Activated T-cell treated with anti-CD3 and anti-CD28 coated beads, Interleukin-2, amount 50 U/mL, for 24 hours (primary cell): ENCODE results near the gene THOC2.
"Not testable (repeated sequence)": the region's sequence is repeated elsewhere in the genome, so short reads cannot be mapped to it uniquely, and the experiment has no call there.

ENCODE experiments used
- DNase-seq: peaks from one replicate; pipeline ENCODE4 v3.0.0-alpha.2; 2020
- H3K27ac Mint-ChIP-seq: 2 replicates; pipeline ENCODE4 v1.8.0; 2020; ENCODE audit warnings: mild to moderate bottlenecking, mixed read lengths
- H3K27me3 Mint-ChIP-seq: 2 replicates; pipeline ENCODE4 v1.8.0; 2020; ENCODE audit warnings: mixed read lengths
- H3K36me3 Mint-ChIP-seq: 2 replicates; pipeline ENCODE4 v1.8.0; 2020; ENCODE audit warnings: low read depth, mixed read lengths
- H3K4me1 Mint-ChIP-seq: 2 replicates; pipeline ENCODE4 v1.8.0; 2020; ENCODE audit warnings: low read depth, mixed read lengths
- H3K4me3 Mint-ChIP-seq: 2 replicates; pipeline ENCODE4 v1.8.0; 2020; ENCODE audit warnings: mild to moderate bottlenecking, moderate library complexity, mixed read lengths
- H3K9me3 Mint-ChIP-seq: 2 replicates; pipeline ENCODE4 v1.8.0; 2020; ENCODE audit warnings: mixed read lengths

Gene THOC2

DNA sequence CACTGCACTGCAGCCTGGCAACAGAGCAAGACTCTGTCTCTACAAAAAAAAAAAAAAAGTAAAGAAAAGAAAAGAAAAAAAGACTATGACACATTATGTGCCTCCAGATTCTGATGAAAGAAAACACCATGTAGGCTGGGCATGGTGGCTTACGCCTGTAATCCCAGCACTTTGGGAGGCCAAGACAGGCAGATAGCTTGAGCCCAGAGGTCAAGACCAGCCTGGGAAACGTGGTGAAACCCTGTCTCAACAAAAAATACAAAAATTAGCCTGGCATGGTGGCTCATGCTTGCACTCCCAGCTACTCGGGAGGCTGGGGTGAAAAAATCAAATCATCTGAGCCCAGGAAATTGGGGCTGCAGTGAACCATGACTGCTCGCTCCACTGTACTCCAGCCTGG lies 19.4 kb downstream of the THOC2 start:
- no peaks in the 10 kb centered on the region for H3K27me3 Mint-ChIP-seq

DNA sequence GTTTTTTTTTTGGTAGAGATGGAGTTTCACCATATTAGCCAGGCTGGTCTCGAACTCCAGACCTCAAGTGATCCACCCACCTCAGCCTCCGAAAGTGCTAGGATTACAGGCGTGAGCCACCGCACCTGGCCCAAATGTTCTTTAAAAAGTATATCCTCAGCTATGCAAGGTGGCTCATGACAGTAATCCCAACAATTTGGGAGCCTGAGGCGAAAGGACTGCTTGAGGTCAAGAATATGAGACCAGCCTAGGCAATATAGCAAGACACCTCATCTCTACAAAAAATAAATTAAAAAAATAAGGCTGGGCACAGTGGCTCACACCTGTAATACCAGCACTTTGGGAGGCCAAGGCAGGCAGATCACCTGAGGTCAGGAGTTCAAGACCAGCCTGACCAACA lies 21.7 kb downstream of the THOC2 start:
- not testable (repeated sequence) for H3K9me3 Mint-ChIP-seq, H3K27me3 Mint-ChIP-seq, DNase-seq, H3K4me3 Mint-ChIP-seq, H3K27ac Mint-ChIP-seq
- Mint-ChIP-seq H3K4me1 (peaks cover 15% of the 10 kb centered on the region), H3K36me3 (peaks cover 22% of the 10 kb centered on the region)

More for the DNA sequence above, 19.4 kb downstream of the THOC2 start:
- Mint-ChIP-seq H3K9me3 (no peaks in the 10 kb centered on the region), H3K4me3 (no peak overlapping the region), H3K27ac (no peak overlapping the region), H3K4me1 (peaks cover 21% of the 10 kb centered on the region), H3K36me3 (peaks cover 25% of the 10 kb centered on the region)
- DNase-seq = no peak

DNA sequence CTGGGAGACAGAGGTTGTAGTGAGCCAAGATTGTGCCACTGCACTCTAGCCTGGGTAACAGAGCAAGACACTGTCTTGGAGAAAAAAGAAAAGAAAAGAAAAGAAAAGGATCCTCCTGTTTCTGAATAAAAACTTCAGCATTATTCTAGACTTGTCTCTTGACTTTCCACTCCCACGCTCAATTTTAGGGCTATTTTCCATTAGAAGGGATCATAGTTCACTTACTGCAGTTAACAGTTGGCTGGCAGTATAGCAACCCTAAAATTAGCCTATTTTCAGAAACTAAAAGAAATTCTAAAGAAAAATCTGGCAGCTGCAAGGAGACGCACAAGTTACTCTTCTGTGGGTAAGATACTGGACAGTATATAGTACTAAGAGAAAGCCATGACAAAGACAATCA lies 28.1 kb downstream of the THOC2 start:
- Mint-ChIP-seq H3K36me3 (peaks cover 24% of the 10 kb centered on the region), H3K9me3 (no peaks in the 10 kb centered on the region), H3K27me3 (no peaks in the 10 kb centered on the region), H3K4me1 (peaks cover 14% of the 10 kb centered on the region), H3K27ac (no peak overlapping the region), H3K4me3 (no peak overlapping the region)
- no peak for DNase-seq

DNA sequence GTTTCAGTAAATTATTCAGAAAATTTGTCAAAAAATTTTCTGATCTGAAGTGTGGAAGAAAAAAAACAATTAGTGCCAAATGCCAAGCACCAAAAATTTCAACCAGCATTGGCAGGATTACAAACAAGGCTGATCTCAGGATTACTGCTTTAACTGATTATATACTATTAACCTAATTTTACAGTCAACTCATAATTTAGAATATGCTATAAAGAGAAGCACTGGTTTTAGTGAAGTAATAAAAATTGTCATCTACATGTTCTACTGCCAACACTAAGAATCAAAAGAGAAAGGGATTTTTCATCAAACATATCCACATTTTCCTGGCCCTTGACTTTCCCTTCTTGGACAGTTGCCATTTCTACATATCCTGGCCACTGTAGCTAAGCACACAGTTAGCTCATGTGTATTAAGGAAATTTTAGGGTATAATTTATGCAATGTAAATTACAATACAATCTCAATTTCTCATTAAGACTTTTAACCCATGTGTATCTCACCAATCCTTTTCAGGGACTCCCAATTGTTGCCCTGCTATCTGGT lies 33.8 kb downstream of the THOC2 start:
- DNase-seq = no peak
- H3K4me1 Mint-ChIP-seq = peaks cover 3% of the 10 kb centered on the region
- H3K36me3 Mint-ChIP-seq = peaks cover 33% of the 10 kb centered on the region
- H3K27ac Mint-ChIP-seq = no peak overlapping the region
- H3K27me3 Mint-ChIP-seq = no peaks in the 10 kb centered on the region
- H3K4me3 Mint-ChIP-seq = no peak overlapping the region
- H3K9me3 Mint-ChIP-seq = no peaks in the 10 kb centered on the region

DNA sequence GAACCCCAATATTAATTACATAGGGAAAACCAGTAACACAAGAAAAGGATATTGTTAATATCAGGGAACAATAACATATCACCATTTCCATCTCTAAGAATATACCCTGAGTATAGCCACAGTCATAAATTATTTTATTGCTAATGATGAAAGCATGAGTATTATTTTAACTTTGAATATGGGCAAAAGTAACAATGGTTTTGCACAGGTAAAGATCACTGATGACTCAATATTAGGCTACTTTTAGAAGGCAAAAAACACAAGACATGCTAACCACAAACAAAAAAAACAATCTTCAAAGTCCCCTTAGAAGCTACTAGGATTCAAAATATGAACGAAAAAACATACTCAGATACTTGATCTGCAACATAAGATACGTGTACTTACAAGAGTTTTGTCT lies 36.5 kb downstream of the THOC2 start:
- Mint-ChIP-seq H3K36me3 (peaks cover 55% of the 10 kb centered on the region), H3K4me1 (peaks cover 3% of the 10 kb centered on the region), H3K9me3 (no peaks in the 10 kb centered on the region), H3K27me3 (no peaks in the 10 kb centered on the region), H3K4me3 (no peak overlapping the region), H3K27ac (no peak overlapping the region)
- DNase-seq = no peak

DNA sequence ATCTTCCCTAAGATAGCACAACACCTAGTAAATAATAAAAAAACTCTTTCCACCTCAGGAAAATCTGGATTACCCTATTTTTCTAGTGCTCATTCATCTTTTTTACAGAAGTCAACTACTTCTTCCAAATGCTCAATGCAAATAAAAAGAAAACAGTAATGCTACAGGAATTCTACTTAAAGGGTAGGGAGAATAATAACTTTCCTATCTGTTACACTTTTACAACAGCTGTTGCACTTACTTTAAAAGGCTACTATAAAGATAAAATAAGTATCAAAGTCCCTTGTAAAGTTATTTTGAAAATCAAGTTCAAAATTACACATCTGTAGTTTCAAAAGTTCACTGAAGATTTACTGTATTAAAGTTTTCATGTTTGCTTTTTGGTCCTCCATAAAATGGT lies 37.6 kb downstream of the THOC2 start:
- H3K9me3 Mint-ChIP-seq = no peaks in the 10 kb centered on the region
- H3K4me1 Mint-ChIP-seq = peaks cover 2% of the 10 kb centered on the region
- no peak overlapping the region for H3K27ac Mint-ChIP-seq
- H3K4me3 Mint-ChIP-seq = no peak overlapping the region
- no peaks in the 10 kb centered on the region for H3K27me3 Mint-ChIP-seq
- peaks cover 57% of the 10 kb centered on the region for H3K36me3 Mint-ChIP-seq
- DNase-seq = no peak

DNA sequence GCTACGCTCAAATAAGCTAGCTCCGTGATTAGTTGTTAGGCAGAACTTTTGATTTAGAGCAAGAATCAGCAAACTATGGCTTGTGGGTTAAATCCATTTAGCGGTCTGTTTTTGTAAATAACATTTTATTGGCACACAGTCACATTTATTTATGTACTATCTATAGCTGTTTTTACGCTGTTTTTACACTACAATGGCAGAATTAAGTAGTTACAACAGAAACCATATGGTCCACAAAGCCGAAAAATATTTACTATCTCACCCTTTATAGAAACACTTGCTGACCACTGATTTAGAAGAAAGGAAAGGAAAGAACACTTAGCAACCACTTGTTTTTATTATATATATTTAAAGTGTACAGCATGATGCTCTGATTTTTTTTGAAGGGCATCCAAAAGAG lies 41.1 kb downstream of the THOC2 start:
- H3K27me3 Mint-ChIP-seq = no peaks in the 10 kb centered on the region
- no peak for DNase-seq
- H3K4me3 Mint-ChIP-seq = no peak overlapping the region
- no peak overlapping the region for H3K27ac Mint-ChIP-seq
- H3K4me1 Mint-ChIP-seq = no peaks in the 10 kb centered on the region
- H3K36me3 Mint-ChIP-seq = peaks cover 58% of the 10 kb centered on the region
- H3K9me3 Mint-ChIP-seq = no peaks in the 10 kb centered on the region

DNA sequence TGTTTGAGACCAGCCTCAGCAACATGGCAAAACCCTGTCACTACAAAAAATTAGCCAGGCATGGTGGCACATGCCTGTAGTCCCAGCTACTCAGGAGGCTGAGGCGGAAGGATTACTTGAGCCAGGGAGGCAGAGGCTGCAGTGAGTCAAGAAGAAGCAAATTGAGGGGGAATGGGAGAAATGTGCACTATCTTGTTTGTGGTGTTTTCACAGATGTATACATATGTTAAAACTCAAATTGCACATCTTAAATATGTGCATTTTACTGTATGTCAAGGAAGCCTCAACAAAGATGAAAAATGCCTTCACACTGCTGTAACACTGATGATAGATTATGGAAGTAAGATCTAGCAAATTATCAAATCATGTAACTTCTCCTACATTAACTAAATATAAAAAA lies 44.3 kb downstream of the THOC2 start:
- no peaks in the 10 kb centered on the region for H3K4me1 Mint-ChIP-seq
- H3K36me3 Mint-ChIP-seq = peaks cover 55% of the 10 kb centered on the region
- H3K27me3 Mint-ChIP-seq = no peaks in the 10 kb centered on the region
- no peak overlapping the region for H3K27ac Mint-ChIP-seq
- no peaks in the 10 kb centered on the region for H3K9me3 Mint-ChIP-seq
- no peak for DNase-seq
- H3K4me3 Mint-ChIP-seq = no peak overlapping the region

DNA sequence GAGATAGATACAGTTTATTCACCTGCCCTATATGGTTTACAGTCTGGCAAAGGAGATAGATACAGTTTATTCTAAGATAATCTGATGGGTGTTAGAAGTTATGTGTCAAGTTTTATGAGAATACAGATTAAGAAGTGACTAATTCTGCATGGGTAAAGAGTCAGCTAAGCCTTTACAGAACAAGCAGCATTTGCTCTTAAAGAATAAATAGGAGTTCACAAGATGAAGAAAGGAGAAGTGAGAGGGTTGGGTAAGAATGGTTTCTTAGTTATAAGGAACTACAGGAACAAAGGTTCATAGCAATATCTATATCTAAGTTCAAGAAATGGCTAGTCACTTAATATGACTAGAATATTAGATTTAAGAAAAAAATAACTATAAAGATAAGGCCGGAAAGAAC lies 47.6 kb downstream of the THOC2 start:
- peaks cover 60% of the 10 kb centered on the region for H3K36me3 Mint-ChIP-seq
- H3K9me3 Mint-ChIP-seq = no peaks in the 10 kb centered on the region
- DNase-seq = no peak
- H3K27me3 Mint-ChIP-seq = peaks cover 5% of the 10 kb centered on the region
- H3K4me1 Mint-ChIP-seq = no peaks in the 10 kb centered on the region
- no peak overlapping the region for H3K27ac Mint-ChIP-seq
- H3K4me3 Mint-ChIP-seq = no peak overlapping the region

DNA sequence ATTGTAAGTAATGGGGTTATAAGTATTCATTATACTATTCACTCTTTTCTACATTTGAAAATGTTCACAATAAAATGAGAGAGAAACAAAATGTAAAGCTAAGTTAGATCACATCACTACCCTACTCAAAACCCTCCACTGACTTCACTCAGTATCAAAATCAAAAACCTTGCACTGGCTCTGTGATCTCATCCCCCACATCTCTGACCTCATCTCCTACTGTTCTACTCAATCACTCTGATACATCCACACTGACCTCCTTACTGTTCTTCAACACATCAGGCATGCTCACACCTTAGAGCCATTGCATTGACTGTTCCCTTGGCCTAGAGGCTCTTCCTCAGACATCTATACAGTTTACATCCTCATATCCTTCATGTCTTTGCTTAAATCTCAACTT lies 50.7 kb downstream of the THOC2 start:
- no peak overlapping the region for H3K4me3 Mint-ChIP-seq
- no peaks in the 10 kb centered on the region for H3K4me1 Mint-ChIP-seq
- H3K27me3 Mint-ChIP-seq = peaks cover 8% of the 10 kb centered on the region
- DNase-seq = no peak
- no peaks in the 10 kb centered on the region for H3K9me3 Mint-ChIP-seq
- H3K36me3 Mint-ChIP-seq = peaks cover 66% of the 10 kb centered on the region
- H3K27ac Mint-ChIP-seq = peak overlapping the region; percentile 28

DNA sequence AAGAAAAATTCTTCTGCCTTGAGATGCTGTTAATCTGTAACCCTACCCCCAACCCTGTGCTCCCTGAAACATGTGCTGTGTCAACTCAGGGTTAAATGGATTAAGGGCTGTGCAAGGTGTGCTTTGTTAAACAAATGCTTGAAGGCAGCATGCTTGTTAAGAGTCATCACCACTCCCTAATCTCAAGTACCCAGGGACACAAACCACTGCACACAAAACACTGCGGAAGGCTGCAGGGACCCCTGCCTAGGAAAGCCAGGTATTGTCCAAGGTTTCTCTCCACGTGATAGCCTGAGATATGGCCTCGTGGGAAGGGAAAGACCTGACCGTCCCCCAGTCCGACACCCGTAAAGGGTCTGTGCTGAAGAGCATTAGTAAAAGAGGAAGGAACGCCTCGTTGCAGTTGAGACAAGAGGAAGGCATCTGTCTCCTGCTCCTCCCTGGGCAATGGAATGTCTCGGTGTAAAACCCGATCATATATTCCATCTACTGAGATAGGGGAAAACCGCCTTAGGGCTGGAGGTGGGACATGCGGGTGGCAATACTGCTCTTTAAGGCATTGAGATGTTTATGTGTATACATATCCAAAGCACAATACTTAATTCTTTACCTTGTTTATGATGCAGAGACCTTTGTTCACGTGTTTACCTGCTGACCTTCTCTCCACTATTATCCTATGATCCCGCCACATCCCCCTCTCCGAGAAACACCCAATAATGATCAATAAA lies 53.0 kb downstream of the THOC2 start:
- DNase-seq, H3K4me3 Mint-ChIP-seq, H3K27me3 Mint-ChIP-seq, H3K9me3 Mint-ChIP-seq, H3K4me1 Mint-ChIP-seq, H3K27ac Mint-ChIP-seq: not testable (repeated sequence)
- H3K36me3 Mint-ChIP-seq = peaks cover 74% of the 10 kb centered on the region

DNA sequence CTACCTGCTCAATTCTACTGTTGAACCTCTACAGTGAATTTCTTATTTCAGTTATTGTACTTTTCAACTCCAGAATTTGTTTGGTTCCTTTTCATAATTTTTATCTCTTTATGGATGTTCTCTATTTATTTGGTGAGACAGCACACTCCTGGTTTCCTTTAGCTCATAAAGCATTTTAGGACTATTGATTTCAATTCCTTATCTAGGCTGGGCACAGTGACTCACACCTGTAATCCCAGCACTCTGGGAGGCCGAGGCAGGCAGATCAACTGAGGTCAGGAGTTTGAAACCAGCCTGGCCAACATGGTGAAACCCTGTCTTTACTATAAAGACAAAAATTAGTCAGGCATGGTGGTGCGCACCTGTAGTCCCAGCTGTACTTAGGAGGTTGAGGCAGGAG lies 57.7 kb downstream of the THOC2 start:
- H3K27me3 Mint-ChIP-seq = peaks cover 3% of the 10 kb centered on the region
- H3K4me1 Mint-ChIP-seq = no peaks in the 10 kb centered on the region
- DNase-seq = no peak
- peaks cover 2% of the 10 kb centered on the region for H3K9me3 Mint-ChIP-seq
- no peak overlapping the region for H3K27ac Mint-ChIP-seq
- H3K36me3 Mint-ChIP-seq = peaks cover 75% of the 10 kb centered on the region
- H3K4me3 Mint-ChIP-seq = no peak overlapping the region

DNA sequence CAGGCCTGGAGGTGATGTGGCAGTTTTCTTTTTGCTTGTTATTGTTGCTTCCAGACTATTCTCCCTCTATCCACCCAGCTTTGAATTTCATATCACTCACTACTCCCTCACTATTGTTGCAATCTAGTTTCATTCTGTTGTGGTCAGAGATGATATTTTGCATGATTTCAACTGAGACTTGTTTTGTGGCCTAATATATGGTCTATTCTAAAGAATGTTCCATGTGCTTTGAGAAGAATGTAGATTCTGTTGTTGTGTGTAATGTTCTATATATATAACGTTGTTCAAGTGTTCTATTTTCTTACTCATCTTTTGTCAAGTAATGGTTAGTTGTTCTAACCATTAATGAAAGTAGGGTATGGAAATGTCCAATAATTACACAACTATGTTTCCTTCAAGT lies 59.0 kb downstream of the THOC2 start:
- H3K36me3 Mint-ChIP-seq = peaks cover 76% of the 10 kb centered on the region
- no peak for DNase-seq
- H3K27me3 Mint-ChIP-seq = peaks cover 3% of the 10 kb centered on the region
- H3K4me3 Mint-ChIP-seq = no peak overlapping the region
- H3K4me1 Mint-ChIP-seq = no peaks in the 10 kb centered on the region
- peaks cover 2% of the 10 kb centered on the region for H3K9me3 Mint-ChIP-seq
- no peak overlapping the region for H3K27ac Mint-ChIP-seq

DNA sequence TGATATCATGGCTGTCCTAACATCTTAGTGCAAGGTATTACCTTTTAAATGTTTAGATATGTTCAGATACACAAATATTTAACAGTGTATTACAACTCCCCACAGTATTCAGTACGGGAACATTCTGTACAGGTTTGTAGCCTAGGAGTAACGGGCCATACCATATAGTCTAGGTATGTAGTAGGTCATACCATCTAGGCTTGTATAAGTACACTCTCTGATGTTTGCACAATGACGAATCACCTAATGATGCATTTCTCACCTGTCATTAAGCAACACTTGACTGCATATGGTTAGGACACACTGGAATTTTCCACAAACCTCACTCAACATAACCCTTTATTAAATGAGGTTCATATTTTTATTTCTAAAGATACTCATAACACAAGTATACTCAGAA lies 67.7 kb downstream of the THOC2 start:
- peaks cover 4% of the 10 kb centered on the region for H3K4me1 Mint-ChIP-seq
- H3K9me3 Mint-ChIP-seq = no peaks in the 10 kb centered on the region
- H3K4me3 Mint-ChIP-seq = no peak overlapping the region
- H3K27me3 Mint-ChIP-seq = no peaks in the 10 kb centered on the region
- H3K27ac Mint-ChIP-seq = no peak overlapping the region
- peaks cover 89% of the 10 kb centered on the region for H3K36me3 Mint-ChIP-seq
- no peak for DNase-seq

DNA sequence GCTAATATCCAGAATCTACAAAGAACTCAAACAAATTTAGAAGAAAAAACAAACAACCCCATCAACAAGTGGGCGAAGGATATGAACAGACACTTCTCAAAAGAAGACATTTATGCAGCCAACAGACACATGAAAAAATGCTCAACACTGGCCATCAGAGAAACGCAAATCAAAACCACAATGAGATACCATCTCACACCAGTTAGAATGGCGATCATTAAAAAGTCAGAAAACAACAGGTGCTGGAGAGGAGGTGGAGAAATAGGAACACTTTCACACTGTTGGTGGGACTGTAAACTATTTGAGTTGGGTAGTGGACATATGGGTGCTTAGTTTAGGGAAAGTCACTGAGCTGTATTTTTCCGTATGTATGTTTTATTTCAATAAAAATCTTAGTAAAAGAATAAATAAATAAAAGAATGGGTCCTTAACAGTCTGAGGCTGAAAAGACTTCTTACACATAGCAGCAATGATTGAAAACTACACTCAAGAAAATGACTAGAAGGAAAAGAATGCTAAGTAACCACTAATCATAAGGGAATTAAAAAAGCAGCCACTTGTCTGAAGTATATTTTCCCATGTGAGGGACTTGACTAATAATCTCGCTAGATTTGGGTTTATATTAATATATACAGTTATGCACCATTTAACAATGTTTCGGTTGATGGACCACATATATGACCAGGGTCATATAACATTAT lies 68.2 kb downstream of the THOC2 start:
- not testable (repeated sequence) for H3K4me1 Mint-ChIP-seq, H3K9me3 Mint-ChIP-seq, H3K4me3 Mint-ChIP-seq, H3K27me3 Mint-ChIP-seq, DNase-seq, H3K27ac Mint-ChIP-seq
- H3K36me3 Mint-ChIP-seq = peaks cover 84% of the 10 kb centered on the region
